Breast epithelium (tissue), 3 donors: Measurements from ENCODE around the gene PLA2G15.

Source experiments
- POLR2A ChIP-seq: fragments of 450-650 bp; IDR thresholded peaks from one replicate; pipeline ENCODE4 v1.6.1; 2016; ENCODE audit warnings: antibody characterized with exemption, mild to moderate bottlenecking, moderate library complexity
- POLR2AphosphoS5 ChIP-seq, 3 donors: sonication (generic); formaldehyde crosslinking; IDR thresholded peaks; one replicate each; pipeline ENCODE4 v1.6.1; 2017; ENCODE audit warnings: antibody characterized with exemption in 3 of 3

- TF ChIP-seq POLR2AphosphoS5 (IDR thresholded peaks at IDR 0.05) (no peak), POLR2A (no peak)
Measured at GRCh38 chr16:68279726-68280558, 34.8 kb downstream of the PLA2G15 start.
